HepG2 (cell line): ENCODE measurements around the gene SBNO2. TPM values are rescaled to one million over a fixed set of nuclear protein-coding genes. Genes with fewer than 3 reads are reported as not detected.

Experiments used
- ADNP ChIP-seq: sonication (generic); formaldehyde crosslinking; IDR thresholded peaks from 2 replicates; pipeline ENCODE4 v1.4.0; 2020; ENCODE audit warnings: missing genetic modification reagents
- AHR ChIP-seq: IDR thresholded peaks from 2 replicates; pipeline ENCODE4 v1.6.1; 2018; ENCODE audit warnings: missing genetic modification reagents, missing compliant biosample characterization
- CC2D1A ChIP-seq: sonication (generic); formaldehyde crosslinking; IDR thresholded peaks from 2 replicates; pipeline ENCODE4 v1.8.1; 2023; ENCODE audit warnings: mild to moderate bottlenecking, missing genetic modification reagents
- ETV6 ChIP-seq: sonication (generic); formaldehyde crosslinking; conservative IDR thresholded peaks from 2 replicates; pipeline ENCODE4 v1.4.0; 2020; ENCODE audit warnings: missing genetic modification reagents
- FOXA1 ChIP-seq, 2 experiments: fragments of 450-650 bp in 1 of 2; sonication (generic) in 1 of 2; formaldehyde crosslinking in 1 of 2; IDR thresholded peaks; 2 replicates each; pipeline versions ENCODE4 v1.4.0 to v1.6.1; 2016 to 2020; ENCODE audit warnings: missing genetic modification reagents in 1 of 2
- HNRNPH1 ChIP-seq: fragments of 200-400 bp; formaldehyde crosslinking; optimal IDR thresholded peaks from 2 replicates; pipeline ENCODE3; 2017; ENCODE audit warnings: mild to moderate bottlenecking, low read depth, low read length
- HOXA3 ChIP-seq: sonication (generic); formaldehyde crosslinking; IDR thresholded peaks from 2 replicates; pipeline ENCODE4 v1.5.0; 2020; ENCODE audit warnings: missing genetic modification reagents
- HOXA5 ChIP-seq: sonication (generic); formaldehyde crosslinking; IDR thresholded peaks from 2 replicates; pipeline ENCODE4 v1.4.0; 2020; ENCODE audit warnings: missing genetic modification reagents
- MYNN ChIP-seq: sonication (generic); formaldehyde crosslinking; IDR thresholded peaks from 2 replicates; pipeline ENCODE4 v1.4.0; 2020; ENCODE audit warnings: mild to moderate bottlenecking, low read depth, missing genetic modification reagents
- NFKB2 ChIP-seq: sonication (generic); formaldehyde crosslinking; IDR thresholded peaks from 2 replicates; pipeline ENCODE4 v1.4.0; 2020; ENCODE audit warnings: missing genetic modification reagents, borderline replicate concordance
- NR3C1 ChIP-seq: sonication (generic); formaldehyde crosslinking; IDR thresholded peaks from 2 replicates; pipeline ENCODE4 v1.4.0; 2020; ENCODE audit warnings: missing genetic modification reagents
- PAX8 ChIP-seq: sonication (generic); formaldehyde crosslinking; IDR thresholded peaks from 2 replicates; pipeline ENCODE4 v1.8.0; 2022; ENCODE audit warnings: mild to moderate bottlenecking, missing genetic modification reagents, borderline replicate concordance
- POLR2A ChIP-seq, 2 experiments: IDR thresholded peaks; 2 replicates each; pipeline ENCODE4 v1.6.1; 2011; ENCODE audit warnings: low read depth in 2 of 2, low read length in 2 of 2, mild to moderate bottlenecking in 1 of 2, moderate library complexity in 1 of 2; ENCODE audit not compliant: insufficient read depth in 1 of 2
- RXRB ChIP-seq: IDR thresholded peaks from 2 replicates; pipeline ENCODE4 v1.6.1; 2016; ENCODE audit warnings: borderline replicate concordance, missing genetic modification reagents, missing compliant biosample characterization
- TCF7L2 ChIP-seq: IDR thresholded peaks from 2 replicates; pipeline ENCODE4 v1.6.1; 2011; ENCODE audit warnings: mild to moderate bottlenecking, low read depth, low read length, moderate library complexity
- ZKSCAN1 ChIP-seq: fragments of 150-350 bp; IDR thresholded peaks from 2 replicates; pipeline ENCODE4 v1.6.1; 2014; ENCODE audit warnings: low read length
- ZMYM4 ChIP-seq: sonication (generic); formaldehyde crosslinking; IDR thresholded peaks from 2 replicates; pipeline ENCODE4 v1.8.1; 2023; ENCODE audit warnings: mild to moderate bottlenecking, missing genetic modification reagents
- ZNF264 ChIP-seq: sonication (generic); formaldehyde crosslinking; IDR thresholded peaks from 2 replicates; pipeline ENCODE4 v1.4.0; 2020; ENCODE audit warnings: missing genetic modification reagents
- ZNF30 ChIP-seq: sonication (generic); formaldehyde crosslinking; IDR thresholded peaks from 2 replicates; pipeline ENCODE4 v1.5.0; 2020; ENCODE audit warnings: mild to moderate bottlenecking, missing genetic modification reagents
- ZNF343 ChIP-seq: sonication (generic); formaldehyde crosslinking; IDR thresholded peaks from 2 replicates; pipeline ENCODE4 v1.4.0; 2020; ENCODE audit warnings: mild to moderate bottlenecking, missing genetic modification reagents
- ZNF430 ChIP-seq: sonication (generic); formaldehyde crosslinking; IDR thresholded peaks from 2 replicates; pipeline ENCODE4 v1.9.0; 2021; ENCODE audit warnings: mild to moderate bottlenecking, missing genetic modification reagents
- ZNF431 ChIP-seq: sonication (generic); formaldehyde crosslinking; IDR thresholded peaks from 2 replicates; pipeline ENCODE4 v1.9.0; 2022; ENCODE audit warnings: missing genetic modification reagents, low read depth, mild to moderate bottlenecking, borderline replicate concordance
- ZNF460 ChIP-seq: sonication (generic); formaldehyde crosslinking; IDR thresholded peaks from 2 replicates; pipeline ENCODE4 v1.5.1; 2020; ENCODE audit warnings: missing genetic modification reagents, mild to moderate bottlenecking, borderline replicate concordance
- ZNF557 ChIP-seq: sonication (generic); formaldehyde crosslinking; IDR thresholded peaks from 2 replicates; pipeline ENCODE4 v1.4.0; 2020; ENCODE audit warnings: missing genetic modification reagents
- ZNF567 ChIP-seq: sonication (generic); formaldehyde crosslinking; IDR thresholded peaks from 2 replicates; pipeline ENCODE4 v1.8.1; 2023; ENCODE audit warnings: mild to moderate bottlenecking, missing genetic modification reagents, borderline replicate concordance
- ZNF780A ChIP-seq: sonication (generic); formaldehyde crosslinking; IDR thresholded peaks from 2 replicates; pipeline ENCODE4 v1.8.0; 2022; ENCODE audit warnings: mild to moderate bottlenecking, missing genetic modification reagents, moderate library complexity
- ZNF788 ChIP-seq: sonication (generic); formaldehyde crosslinking; IDR thresholded peaks from 2 replicates; pipeline ENCODE4 v1.5.0; 2020; ENCODE audit warnings: mild to moderate bottlenecking, missing genetic modification reagents, borderline replicate concordance
- polyA plus RNA-seq, 8 experiments: library from polyadenylated mRNA; depleted of rRNA in 3 of 8; stranded (reverse) in 7 of 8; unstranded in 1 of 8; fragments of >200 nt; fragmentation: Illumina TruSeq in 4 of 8; extraction: Trizol in 4 of 8; gene quantifications; 2 replicates each; pipeline versions ENCODE4 v1.2.1 to v1.2.3, GENCODE V29; 2011 to 2016; ENCODE audit warnings: low read depth in 4 of 8, missing spikeins in 1 of 8, mixed read lengths in 1 of 8; ENCODE audit not compliant: insufficient read depth in 1 of 8
- total RNA-seq, 5 experiments: library from RNA; depleted of rRNA; stranded (reverse); fragments of >200 nt; fragmentation: Illumina TruSeq; extraction: Trizol; gene quantifications; 2 replicates each; pipeline ENCODE4 v1.2.3, GENCODE V29; 2016; ENCODE audit warnings: low read depth in 1 of 5
- TF ChIP-seq, protein P1 (sequence below): sonication (generic); formaldehyde crosslinking; IDR thresholded peaks from 2 replicates; pipeline ENCODE4 v1.5.1; 2020; ENCODE audit warnings: mild to moderate bottlenecking, missing genetic modification reagents
- TF ChIP-seq, protein P2 (sequence below): sonication (generic); formaldehyde crosslinking; IDR thresholded peaks from 2 replicates; pipeline ENCODE4 v1.4.0; 2020; ENCODE audit warnings: mild to moderate bottlenecking, missing genetic modification reagents

SBNO2 gene
- total and polyA plus RNA-seq, 2 of the 13 experiments (the other 11 are each of a cell fraction or from before 2014, with no cell fraction given), result 8.6 to 10.4 TPM

DNA sequence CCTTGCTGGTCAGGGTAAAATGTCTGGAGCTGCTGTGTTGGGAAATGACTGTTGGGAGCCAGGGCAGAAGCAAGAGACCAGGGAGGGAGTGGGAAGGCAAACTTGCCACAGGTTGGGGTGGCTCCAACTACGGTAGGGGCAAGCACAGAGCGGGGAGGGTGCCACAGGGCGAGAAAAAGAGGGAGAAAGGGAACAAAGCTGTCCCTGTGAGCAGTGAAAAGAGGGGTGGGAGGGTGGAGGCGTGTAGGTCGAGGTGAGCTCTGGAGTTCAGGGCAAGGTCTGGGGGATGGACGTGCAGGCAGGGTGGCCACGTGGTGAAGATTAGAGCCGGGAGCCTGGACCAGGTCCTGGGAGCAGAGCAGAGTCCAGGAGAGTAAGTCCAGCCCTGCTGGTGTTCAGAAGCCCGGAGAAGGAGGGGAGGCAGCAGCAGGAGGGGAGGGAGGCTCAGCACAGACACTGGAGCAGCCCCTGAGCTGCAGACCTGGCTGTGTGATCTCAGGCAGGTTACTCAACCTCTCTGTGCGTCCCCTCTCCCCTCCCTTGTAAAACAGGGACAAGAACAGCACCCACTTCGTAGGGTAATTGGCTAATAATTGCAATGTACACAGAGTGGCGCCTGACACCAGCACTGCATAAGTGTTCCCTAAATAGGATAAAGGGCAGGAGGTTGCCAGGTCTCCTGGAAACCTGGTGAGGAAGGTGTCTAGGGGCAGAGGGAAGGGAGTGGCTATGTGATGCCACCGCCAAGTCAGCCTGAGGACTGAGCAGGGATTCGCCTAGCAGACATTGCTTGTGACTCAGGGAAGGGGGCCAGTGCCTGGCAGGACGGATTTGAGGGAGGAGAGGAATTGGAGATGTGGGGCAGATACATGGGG, 75.7 kb downstream of the SBNO2 start (continued):
- TF ChIP-seq ZNF30 (CRISPR knock-in tag) (no peak), ZNF780A (CRISPR knock-in tag) (peak; percentile 66; the same call in 1 of the 2 replicates), ZMYM4 (CRISPR knock-in tag) (peak; percentile 56; the same call in 1 of the 2 replicates), ZNF460 (CRISPR knock-in tag) (no peak), ADNP (CRISPR knock-in tag) (peak; percentile 96), CC2D1A (no peak), NFKB2 (CRISPR knock-in tag) (no peak; the same call in 1 of the 2 replicates), NR3C1 (CRISPR knock-in tag) (no peak), RXRB (peak; percentile 54; the same call in 1 of the 2 replicates), ZNF430 (CRISPR knock-in tag) (peak; percentile 78), ZNF264 (no peak), TCF7L2 (no peak), HNRNPH1 (peak; percentile 27), AHR (CRISPR knock-in tag) (peak; percentile 3; the same call in 1 of the 2 replicates), ZKSCAN1 (no peak), ZNF431 (peak; percentile 67; the same call in 1 of the 2 replicates), MYNN (CRISPR knock-in tag) (no peak), HOXA3 (CRISPR knock-in tag) (0 out of 2 replicates have a peak, but pooled peaks have one; percentile 57), ZNF343 (CRISPR knock-in tag) (peak; percentile 63; the same call in 1 of the 2 replicates), ETV6 (0 out of 2 replicates have a peak, but pooled peaks have one; percentile 9), PAX8 (CRISPR knock-in tag) (0 out of 2 replicates have a peak, but pooled peaks have one; percentile 49), FOXA1 (IDR thresholded peaks at IDR 0.05) (no peak), FOXA1 (CRISPR knock-in tag; IDR thresholded peaks at IDR 0.05) (peak; percentile 52; the same call in 1 of the 2 replicates), ZNF557 (CRISPR knock-in tag) (no peak), POLR2A (IDR thresholded peaks at IDR 0.05; ENCODE audit: insufficient read depth in 1 of 2, low read depth in 2 of 2, low read length in 2 of 2) (peak; percentile 67 to 71; a peak in 3 of 4 replicates), ZNF788 (CRISPR knock-in tag) (peak; percentile 29; the same call in 1 of the 2 replicates), ZNF567 (CRISPR knock-in tag) (0 out of 2 replicates have a peak, but pooled peaks have one; percentile 19), HOXA5 (CRISPR knock-in tag) (no peak)
- TF ChIP-seq, protein P1, sequence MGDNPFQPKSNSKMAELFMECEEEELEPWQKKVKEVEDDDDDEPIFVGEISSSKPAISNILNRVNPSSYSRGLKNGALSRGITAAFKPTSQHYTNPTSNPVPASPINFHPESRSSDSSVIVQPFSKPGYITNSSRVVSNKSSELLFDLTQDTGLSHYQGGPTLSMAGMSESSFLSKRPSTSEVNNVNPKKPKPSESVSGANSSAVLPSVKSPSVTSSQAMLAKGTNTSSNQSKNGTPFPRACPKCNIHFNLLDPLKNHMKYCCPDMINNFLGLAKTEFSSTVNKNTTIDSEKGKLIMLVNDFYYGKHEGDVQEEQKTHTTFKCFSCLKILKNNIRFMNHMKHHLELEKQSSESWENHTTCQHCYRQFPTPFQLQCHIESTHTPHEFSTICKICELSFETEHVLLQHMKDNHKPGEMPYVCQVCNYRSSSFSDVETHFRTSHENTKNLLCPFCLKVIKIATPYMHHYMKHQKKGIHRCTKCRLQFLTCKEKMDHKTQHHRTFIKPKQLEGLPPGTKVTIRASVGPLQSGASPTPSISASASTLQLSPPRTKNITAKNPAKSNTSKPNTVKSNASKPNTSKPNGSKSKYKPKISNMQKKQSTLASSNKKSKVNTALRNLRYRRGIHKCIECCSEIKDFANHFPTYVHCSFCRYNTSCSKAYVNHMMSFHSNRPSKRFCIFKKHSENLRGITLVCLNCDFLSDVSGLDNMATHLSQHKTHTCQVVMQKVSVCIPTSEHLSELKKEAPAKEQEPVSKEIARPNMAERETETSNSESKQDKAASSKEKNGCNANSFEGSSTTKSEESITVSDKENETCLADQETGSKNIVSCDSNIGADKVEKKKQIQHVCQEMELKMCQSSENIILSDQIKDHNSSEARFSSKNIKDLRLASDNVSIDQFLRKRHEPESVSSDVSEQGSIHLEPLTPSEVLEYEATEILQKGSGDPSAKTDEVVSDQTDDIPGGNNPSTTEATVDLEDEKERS (CRISPR knock-in tag), result peak; percentile 7; the same call in 1 of the 2 replicates
- TF ChIP-seq, protein P2, sequence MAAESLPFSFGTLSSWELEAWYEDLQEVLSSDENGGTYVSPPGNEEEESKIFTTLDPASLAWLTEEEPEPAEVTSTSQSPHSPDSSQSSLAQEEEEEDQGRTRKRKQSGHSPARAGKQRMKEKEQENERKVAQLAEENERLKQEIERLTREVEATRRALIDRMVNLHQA (CRISPR knock-in tag), result no peak
